ENCODE data around the gene EFNB3. TPM values are rescaled to one million over a fixed set of nuclear protein-coding genes. Genes with fewer than 3 reads are reported as not detected.

EFNB3 gene
- total RNA-seq, 1 experiment from 2014 or later = 7.6 TPM

- no peak for DNase-seq (ENCODE audit: low spot score)
Observed at GRCh38 chr17:7697828-7698588, 7.0 kb upstream of the EFNB3 start.

- DNase-seq (ENCODE audit: low spot score) = no peak
Observed at GRCh38 chr17:7700510-7700909, 4.5 kb upstream of the EFNB3 start.

DNA sequence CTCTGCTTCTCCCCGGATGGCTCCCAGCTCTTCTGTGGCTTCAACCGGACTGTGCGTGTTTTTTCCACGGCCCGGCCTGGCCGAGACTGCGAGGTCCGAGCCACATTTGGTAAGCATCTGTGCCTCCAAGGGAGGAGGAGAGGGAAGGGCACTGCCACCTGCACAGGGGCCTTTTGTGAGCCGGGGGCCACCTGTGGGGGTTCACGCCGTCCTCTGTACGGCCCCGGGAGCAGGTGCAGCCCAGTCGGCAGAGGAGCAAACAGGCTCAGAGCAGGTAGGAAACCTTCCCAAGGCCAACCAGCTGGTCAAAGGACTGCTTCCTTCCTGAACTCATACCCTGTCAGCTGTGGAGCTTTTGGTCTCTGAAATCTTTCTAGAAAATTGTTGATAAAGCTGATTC, 3.3 kb upstream of the EFNB3 start:
- no peak for DNase-seq (ENCODE audit: low spot score)

GRCh38 chr17:7702776-7703175, 2.2 kb upstream of the EFNB3 start:
- no peak for DNase-seq (ENCODE audit: low spot score)

GRCh38 chr17:7703584-7704479, 1.2 kb upstream of the EFNB3 start:
- DNase-seq (ENCODE audit: low spot score) = peak; percentile 38

DNA sequence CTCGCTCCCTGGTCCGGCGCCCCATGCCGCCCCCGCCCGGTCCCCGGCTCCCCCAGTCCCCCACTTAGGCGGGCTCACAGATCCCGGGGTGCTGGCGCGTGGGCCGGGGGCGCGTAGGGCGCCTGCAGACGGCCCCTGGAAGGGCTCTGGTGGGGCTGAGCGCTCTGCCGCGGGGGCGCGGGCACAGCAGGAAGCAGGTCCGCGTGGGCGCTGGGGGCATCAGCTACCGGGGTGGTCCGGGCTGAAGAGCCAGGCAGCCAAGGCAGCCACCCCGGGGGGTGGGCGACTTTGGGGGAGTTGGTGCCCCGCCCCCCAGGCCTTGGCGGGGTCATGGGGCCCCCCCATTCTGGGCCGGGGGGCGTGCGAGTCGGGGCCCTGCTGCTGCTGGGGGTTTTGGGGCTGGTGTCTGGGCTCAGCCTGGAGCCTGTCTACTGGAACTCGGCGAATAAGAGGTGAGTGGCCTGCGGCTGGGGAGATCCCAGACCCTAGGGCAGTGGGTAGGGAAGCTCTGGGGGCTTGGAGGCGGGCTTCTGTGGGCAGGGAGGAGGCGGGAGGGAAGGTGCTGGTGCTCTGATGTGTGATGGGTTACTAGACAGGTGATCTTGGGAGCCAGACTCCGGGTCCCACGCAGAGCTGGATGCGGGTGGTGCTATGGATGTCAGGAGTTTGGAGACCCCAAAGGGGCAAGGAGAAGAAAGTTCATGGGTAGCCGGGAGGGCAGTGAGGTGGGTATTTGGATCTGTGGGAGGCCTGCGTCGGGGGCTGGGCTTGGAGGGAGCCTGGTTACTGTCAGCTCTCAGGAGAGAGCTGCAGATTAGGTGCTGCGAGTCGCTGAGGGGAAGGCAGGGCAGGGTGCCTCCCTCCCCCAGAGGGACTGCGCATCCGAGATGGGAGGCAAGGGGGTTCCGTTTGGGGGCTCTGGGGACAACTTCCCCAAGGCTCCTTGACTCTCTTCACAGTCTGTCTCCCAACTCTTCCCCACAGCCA, 560 bp downstream of the EFNB3 start:
- DNase-seq (ENCODE audit: low spot score) = no peak

GRCh38 chr17:7706631-7707354, 1.8 kb downstream of the EFNB3 start:
- DNase-seq (ENCODE audit: low spot score) = no peak

DNA sequence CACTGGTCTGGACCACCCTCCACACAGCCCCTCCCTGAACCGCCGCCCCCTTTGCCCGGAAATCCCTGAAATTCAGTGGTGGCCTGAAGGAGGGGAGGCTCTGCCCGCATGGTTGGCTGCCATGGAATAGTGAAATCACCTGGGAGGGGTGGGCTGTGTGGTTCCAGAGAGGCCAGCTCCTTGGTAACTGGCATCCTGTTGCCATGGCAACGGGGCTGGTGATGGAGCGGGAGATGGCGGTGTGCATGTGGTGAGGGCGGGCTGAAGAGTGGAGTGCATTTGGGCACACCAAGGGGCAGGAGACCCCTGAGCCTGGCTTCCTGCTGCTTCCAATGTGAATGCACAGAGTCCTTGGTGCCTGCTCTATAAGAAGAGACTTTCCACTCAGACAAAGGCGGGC, 2.4 kb downstream of the EFNB3 start:
- DNase-seq (ENCODE audit: low spot score) = no peak

DNA sequence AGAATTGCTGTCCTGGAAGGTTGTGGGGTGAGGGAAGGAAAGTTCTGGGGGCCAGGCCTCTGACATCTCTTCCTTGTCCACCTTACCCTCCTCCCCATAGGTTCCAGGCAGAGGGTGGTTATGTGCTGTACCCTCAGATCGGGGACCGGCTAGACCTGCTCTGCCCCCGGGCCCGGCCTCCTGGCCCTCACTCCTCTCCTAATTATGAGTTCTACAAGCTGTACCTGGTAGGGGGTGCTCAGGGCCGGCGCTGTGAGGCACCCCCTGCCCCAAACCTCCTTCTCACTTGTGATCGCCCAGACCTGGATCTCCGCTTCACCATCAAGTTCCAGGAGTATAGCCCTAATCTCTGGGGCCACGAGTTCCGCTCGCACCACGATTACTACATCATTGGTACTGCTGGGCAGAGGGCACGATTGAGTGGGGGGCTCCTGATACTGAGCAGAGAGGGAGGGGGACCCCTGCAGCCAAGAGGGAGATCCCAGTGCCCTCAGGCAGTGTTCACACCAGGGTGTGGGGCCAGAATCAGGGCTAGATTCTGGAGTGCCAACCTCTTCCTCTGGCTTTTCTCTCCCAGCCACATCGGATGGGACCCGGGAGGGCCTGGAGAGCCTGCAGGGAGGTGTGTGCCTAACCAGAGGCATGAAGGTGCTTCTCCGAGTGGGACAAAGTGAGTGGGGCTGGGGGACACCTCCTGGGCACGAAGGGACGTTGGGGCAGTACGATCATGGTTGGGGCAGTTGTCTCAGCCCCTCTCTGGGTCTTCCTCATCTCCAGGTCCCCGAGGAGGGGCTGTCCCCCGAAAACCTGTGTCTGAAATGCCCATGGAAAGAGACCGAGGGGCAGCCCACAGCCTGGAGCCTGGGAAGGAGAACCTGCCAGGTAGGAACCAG, 3.1 kb downstream of the EFNB3 start:
- no peak for DNase-seq (ENCODE audit: low spot score)

GRCh38 chr17:7709031-7709430, 4.0 kb downstream of the EFNB3 start:
- no peak for DNase-seq (ENCODE audit: low spot score)

DNA sequence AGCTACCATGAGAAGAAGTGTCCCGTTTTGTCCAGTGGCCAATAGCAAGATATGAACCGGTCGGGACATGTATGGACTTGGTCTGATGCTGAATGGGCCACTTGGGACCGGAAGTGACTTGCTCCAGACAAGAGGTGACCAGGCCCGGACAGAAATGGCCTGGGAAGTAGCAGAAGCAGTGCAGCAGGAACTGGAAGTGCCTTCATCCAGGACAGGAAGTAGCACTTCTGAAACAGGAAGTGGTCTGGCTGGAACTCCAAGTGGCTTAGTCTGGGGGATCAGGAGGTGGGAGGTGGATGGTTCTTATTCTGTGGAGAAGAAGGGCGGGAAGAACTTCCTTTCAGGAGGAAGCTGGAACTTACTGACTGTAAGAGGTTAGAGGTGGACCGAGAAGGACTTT, 5.3 kb downstream of the EFNB3 start:
- no peak for DNase-seq (ENCODE audit: low spot score)

DNA sequence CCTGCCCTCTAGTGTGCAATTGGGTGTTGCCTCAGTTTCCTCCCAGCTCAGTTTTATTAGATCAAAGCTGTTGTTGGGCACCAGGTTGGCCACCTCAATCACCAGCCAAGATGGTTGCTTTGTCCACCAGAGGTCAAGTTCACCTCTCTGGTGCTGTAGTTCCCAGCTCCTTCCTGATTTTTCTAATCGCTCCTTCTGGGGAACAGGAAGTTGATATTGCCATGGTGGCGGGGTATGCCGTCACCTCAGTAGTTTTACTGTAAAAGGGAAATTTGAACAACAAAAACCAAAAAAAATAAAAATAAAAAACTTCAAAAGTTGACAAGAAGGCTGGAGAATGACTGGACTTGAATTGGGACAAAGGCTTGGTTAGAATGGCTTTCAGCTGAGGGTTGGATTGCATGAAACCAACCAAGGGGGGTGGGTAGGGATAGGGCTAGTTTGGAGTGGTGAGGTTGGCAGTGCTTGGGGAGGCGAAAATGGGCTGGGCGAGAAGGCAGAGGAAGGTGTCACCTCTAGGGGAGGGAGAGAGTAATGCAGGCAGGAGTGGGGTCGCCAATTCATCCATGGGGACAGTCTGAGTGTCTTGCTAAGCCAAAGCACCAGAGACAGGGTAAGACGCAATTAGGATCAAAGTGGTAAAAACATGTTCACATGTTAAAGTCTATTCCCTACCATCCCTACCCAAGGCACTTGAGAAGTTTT, 6.2 kb downstream of the EFNB3 start:
- no peak for DNase-seq (ENCODE audit: low spot score)

- no peak for DNase-seq (ENCODE audit: low spot score)
Observed at GRCh38 chr17:7712111-7712771, 7.2 kb downstream of the EFNB3 start.

DNA sequence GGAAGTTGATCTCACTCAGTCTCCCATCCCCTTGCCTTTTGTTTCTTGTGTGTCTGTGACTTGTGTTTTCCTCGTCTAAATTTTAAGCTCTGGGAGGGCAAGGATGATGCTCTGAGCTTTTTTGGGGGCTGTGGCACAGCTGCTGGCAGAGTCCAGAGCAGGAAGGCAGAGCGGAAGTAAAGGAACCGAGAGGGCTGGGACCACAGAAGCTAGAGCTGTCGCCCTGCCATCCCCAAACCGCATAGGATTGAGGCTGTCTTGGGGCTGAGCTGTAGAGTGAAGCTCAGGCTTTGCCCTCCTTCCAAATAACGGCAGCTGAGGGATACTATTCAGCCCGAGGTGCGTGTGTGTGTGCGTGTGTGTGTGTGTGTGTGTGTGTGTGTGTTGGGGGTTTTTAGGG, 8.8 kb downstream of the EFNB3 start:
- no peak for DNase-seq (ENCODE audit: low spot score)

- no peak for DNase-seq (ENCODE audit: low spot score)
Observed at GRCh38 chr17:7714721-7715594, 10.0 kb downstream of the EFNB3 start.

GRCh38 chr17:7715936-7716886, 11.2 kb downstream of the EFNB3 start:
- DNase-seq (ENCODE audit: low spot score) = peak; percentile 24

Data from A172 (cell line).